ENCODE results near the gene ATP23. TPM values are rescaled to one million over a fixed set of nuclear protein-coding genes. Genes with fewer than 3 reads are reported as not detected.

The ATP23 gene
- total and polyA plus RNA-seq, 2 donors (not counting 3 experiments of a cell fraction or from before 2014, with no cell fraction given), result 5.9 to 9.0 TPM

DNA sequence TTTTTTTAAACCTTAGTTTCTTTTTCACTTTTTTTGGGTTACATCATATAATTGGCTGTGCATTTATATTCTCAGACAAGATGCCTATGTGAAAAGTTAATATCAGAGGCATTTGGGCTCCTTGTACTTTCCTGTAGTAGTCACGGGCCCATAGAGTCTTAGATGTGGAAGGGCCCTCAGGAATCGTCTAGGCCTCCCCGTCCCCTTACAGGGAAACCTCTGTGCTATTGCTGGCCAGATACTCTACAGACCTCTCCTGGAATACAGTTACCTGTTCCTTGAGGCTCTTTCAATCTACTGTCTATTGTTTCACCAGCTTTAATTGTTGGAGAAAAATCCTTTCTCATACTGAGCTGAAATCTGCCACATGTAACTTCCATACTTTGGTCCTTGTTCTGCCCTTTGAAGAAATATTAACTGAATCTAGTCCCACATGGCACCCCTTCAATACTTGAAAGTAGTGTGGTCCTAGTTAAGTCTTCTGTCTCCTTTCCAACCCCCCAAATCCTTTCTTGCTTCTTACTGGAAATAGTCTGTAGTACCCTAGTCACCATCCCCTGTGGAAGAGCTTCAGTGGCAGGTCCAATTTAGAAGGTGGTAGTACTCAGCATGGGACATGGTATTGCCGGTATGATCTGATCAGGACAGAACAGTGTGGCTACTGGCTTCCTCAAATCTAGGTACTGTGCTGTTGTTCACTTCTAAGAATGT is 3.1 kb downstream of the ATP23 start:
- Histone ChIP-seq H3K27ac (ENCODE audit: insufficient read depth, low read depth, low read length) (no peak overlapping the region), H3K79me2 (ENCODE audit: control insufficient read depth, insufficient read depth, low read length) (no peaks in the 10 kb centered on the region), H3K4me3 (replicated peaks in 1 of 3; ENCODE audit: insufficient read depth in 1 of 3, low read depth in 1 of 3, low read length in 3 of 3) (no peak overlapping the region), H4K20me1 (replicated peaks; ENCODE audit: control insufficient read depth, extremely low read depth, insufficient read depth, low read length) (no peaks in the 10 kb centered on the region), H3K9me3 (replicated peaks; ENCODE audit: control insufficient read depth, insufficient read depth, low read length) (no peaks in the 10 kb centered on the region), H3K4me1 (ENCODE audit: control insufficient read depth, extremely low read depth, insufficient read depth, low read length) (peaks cover 5% of the 10 kb centered on the region), H3K27me3 (ENCODE audit: control insufficient read depth in 2 of 2, insufficient read depth in 2 of 2, low read length in 2 of 2) (no peaks in the 10 kb centered on the region), H3K4me2 (ENCODE audit: insufficient read depth, low read length) (no peak overlapping the region), H3K9ac (replicated peaks; ENCODE audit: extremely low read depth, insufficient read depth, low read length) (no peak overlapping the region), H3K36me3 (ENCODE audit: control insufficient read depth in 2 of 2, extremely low read depth in 1 of 2, insufficient read depth in 2 of 2, low read length in 2 of 2) (no peaks in the 10 kb centered on the region), H3K9me1 (replicated peaks; ENCODE audit: control insufficient read depth, extremely low read depth, insufficient read depth, low read length) (no peaks in the 10 kb centered on the region), H2AFZ (ENCODE audit: low read depth, low read length) (no peak overlapping the region)
- ChIA-PET CTCF (no interaction called here), POLR2A (no interaction called here)
- dilution Hi-C loops (cut with MboI; ENCODE audit: extremely low pct_ligation_motif_present, low sequenced_read_pairs), result no loop called here
- intact Hi-C loops (cut with micrococcal nuclease), result no loop called here
- TF ChIP-seq JUN (IDR thresholded peaks at IDR 0.05; ENCODE audit: borderline replicate concordance, insufficient read depth, insufficient read length, low read depth), result no peak
- TF ChIP-seq CTCF (IDR thresholded peaks at IDR 0.05; ENCODE audit: extremely low read depth in 1 of 2, insufficient read depth in 1 of 2, low read depth in 1 of 2, low read length in 2 of 2), result no peak
- TF ChIP-seq POLR2AphosphoS5 (IDR thresholded peaks at IDR 0.05; ENCODE audit: insufficient read depth, low read depth, low read length), result no peak
- TF ChIP-seq POLR2A (IDR thresholded peaks at IDR 0.05; ENCODE audit: low read depth, low read length), result no peak
- TF ChIP-seq, protein P1, sequence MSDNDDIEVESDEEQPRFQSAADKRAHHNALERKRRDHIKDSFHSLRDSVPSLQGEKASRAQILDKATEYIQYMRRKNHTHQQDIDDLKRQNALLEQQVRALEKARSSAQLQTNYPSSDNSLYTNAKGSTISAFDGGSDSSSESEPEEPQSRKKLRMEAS (IDR thresholded peaks at IDR 0.05; ENCODE audit: insufficient read depth, insufficient read length), result no peak
- TF ChIP-seq MYC (IDR thresholded peaks at IDR 0.05; ENCODE audit: low read depth, low read length), result no peak
- TF ChIP-seq EZH2 (IDR thresholded peaks at IDR 0.05; ENCODE audit: borderline replicate concordance, low read depth, low read length, severe bottlenecking), result no peak
- TF ChIP-seq FOS (IDR thresholded peaks at IDR 0.05; ENCODE audit: borderline replicate concordance, insufficient read depth, low read length), result no peak
- no peak for TF ChIP-seq GATA2 (IDR thresholded peaks at IDR 0.05; ENCODE audit: insufficient read depth, insufficient read length, low read depth, low read length)
- DNase-seq (ENCODE audit: low read depth, low spot score) (no peak), FAIRE-seq (no peak)
- BruUV-seq (replicated peaks), result no TSS peak

Measured in endothelial cell of umbilical vein (primary cell).